PFSK-1 (cell line): Measurements from ENCODE around the gene GTF3C2.

ENCODE experiments used
- POLR2AphosphoS5 ChIP-seq: IDR thresholded peaks from 2 replicates; pipeline ENCODE4 v1.6.1; 2012; ENCODE audit warnings: low read depth, mild to moderate bottlenecking, control low read depth, low read length, moderate library complexity
- SIN3A ChIP-seq: IDR thresholded peaks from 2 replicates; pipeline ENCODE4 v1.6.1; 2012; ENCODE audit warnings: mild to moderate bottlenecking, low read length, moderate library complexity, borderline replicate concordance; ENCODE audit not compliant: insufficient read depth
- TAF1 ChIP-seq: IDR thresholded peaks from 2 replicates; pipeline ENCODE4 v1.6.1; 2012; ENCODE audit warnings: low read length, control low read depth, borderline replicate concordance; ENCODE audit not compliant: insufficient read depth

GRCh38 chr2:27378809-27379290, 22.3 kb upstream of the GTF3C2 start:
- TF ChIP-seq TAF1 = no peak
- no peak for TF ChIP-seq SIN3A
- no peak for TF ChIP-seq POLR2AphosphoS5
